GM19452 (cell line): ENCODE data around the gene ZNF460.
"Not testable (repeated sequence)": the region's sequence is repeated elsewhere in the genome, so short reads cannot be mapped to it uniquely, and the experiment has no call there.

ENCODE experiments used
- ATAC-seq: cut with Tn5 transposase; IDR thresholded peaks from one replicate; pipeline ENCODE4 v1.9.1; 2021; ENCODE audit not compliant: unreplicated experiment

ZNF460 gene

GRCh38 chr19:57280165-57280961 is at the start of gene ZNF460:
Gene ZNF460, plus strand, starts transcription at chr19:57280485. Its CDS starts 322 bp downstream, at chr19:57280807.
- ATAC-seq = peak; percentile 72

DNA sequence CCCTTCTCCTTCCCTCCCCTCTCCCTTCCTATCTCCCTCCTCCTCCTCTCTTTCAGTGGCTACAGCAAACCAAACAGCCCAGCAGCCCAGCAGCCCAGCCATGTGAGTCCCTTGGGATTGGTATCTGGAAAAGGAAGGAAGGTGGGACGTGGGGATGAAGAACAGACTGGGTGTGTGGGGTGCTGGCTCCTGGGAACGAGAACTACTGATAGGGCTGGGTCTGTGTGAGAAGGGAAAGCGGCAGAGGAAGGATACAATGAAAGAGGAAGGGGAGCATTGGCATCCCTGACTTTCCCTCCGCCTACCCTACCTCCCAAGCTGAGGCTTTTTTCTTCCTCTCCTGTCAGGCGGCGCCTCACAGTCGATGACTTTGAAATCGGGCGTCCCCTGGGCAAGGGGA is 48.6 kb upstream of the ZNF460 start:
- no peak for ATAC-seq

DNA sequence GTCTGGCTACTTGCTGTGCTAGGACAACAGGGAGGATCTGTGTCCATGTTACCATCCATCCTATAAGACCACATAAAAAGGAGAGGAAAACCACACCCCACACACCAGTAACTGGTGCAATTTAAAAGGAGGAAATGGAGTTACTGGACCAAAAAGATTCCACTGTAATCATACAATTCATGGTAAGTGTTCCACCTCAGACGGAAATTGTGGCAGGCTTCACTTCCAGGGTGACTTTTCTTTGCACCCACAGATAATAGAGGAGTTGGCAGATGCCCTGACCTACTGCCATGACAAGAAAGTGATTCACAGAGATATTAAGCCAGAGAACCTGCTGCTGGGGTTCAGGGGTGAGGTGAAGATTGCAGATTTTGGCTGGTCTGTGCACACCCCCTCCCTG is 47.1 kb upstream of the ZNF460 start:
- ATAC-seq = no peak

GRCh38 chr19:57239982-57240310 is 40.3 kb upstream of the ZNF460 start:
- ATAC-seq = no peak

GRCh38 chr19:57240311-57241090 is 39.8 kb upstream of the ZNF460 start, which contains the start of gene ZNF805:
Gene ZNF805, plus strand, starts transcription at chr19:57240632. Its CDS starts 260 bp downstream, at chr19:57240892.
- peak; percentile 92 for ATAC-seq

GRCh38 chr19:57241176-57241575 is 39.1 kb upstream of the ZNF460 start:
- ATAC-seq = no peak

DNA sequence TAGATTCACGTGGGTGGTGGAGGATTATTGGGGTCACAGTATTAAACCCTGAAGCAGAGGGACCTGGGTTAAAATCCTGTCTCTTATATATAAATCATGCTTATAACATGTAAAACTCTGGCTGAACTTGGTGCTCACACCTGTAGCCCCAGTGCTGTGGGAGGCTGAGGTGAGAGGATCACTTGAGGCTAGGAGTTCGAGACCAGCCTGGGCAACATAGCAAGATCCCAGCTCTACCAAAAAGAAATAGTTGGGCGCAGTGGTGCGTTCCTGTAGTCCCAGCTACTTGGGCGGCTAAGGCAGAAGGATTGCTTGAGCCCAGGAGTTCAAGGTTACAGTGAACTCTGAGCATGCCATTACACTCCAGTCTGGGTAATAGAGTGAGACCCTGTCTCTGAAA is 37.5 kb upstream of the ZNF460 start:
- no peak for ATAC-seq

- ATAC-seq = no peak
Observed at GRCh38 chr19:57244513-57244912, 35.8 kb upstream of the ZNF460 start.

DNA sequence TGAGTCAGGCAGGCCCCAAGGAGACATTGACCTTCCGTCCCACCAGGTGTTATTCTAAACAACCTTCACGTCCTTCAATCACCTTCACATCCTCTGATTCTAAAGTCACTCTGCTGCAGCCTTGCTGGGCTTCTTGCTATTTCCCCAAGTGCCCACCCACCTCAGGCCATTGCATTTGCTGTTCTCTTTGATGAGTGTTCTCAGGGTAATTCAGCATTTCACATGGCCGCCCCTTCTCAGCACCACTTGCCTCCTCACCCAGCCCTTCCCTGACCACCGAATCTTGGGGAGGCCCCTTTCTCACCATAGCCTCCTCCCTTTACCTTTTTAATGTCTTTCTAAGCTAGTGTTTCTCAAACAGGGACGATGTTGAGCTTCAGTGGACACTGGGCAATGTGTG is 35.2 kb upstream of the ZNF460 start:
- ATAC-seq = no peak

GRCh38 chr19:57245959-57246358 is 34.3 kb upstream of the ZNF460 start:
- no peak for ATAC-seq

- no peak for ATAC-seq
Observed at GRCh38 chr19:57248646-57249045, 31.6 kb upstream of the ZNF460 start.

DNA sequence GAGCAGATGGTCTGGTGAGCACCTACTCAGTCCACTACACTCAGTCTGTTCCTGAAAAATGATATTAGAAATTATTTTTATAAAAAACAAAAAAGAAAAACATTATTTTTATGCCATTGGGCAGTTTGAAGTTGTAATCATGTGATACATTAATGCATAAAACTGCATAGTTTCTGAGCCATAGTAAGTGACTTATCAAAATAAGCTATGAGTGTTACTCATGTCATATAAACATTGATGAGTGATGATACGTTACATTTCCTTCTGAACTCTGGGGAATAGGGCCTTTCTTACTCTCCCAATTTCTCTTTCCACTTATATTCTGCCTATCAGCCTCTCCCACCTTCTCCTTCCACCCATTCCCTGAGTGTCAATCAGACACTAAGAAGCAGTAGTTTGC is 31.0 kb upstream of the ZNF460 start:
- ATAC-seq = no peak

DNA sequence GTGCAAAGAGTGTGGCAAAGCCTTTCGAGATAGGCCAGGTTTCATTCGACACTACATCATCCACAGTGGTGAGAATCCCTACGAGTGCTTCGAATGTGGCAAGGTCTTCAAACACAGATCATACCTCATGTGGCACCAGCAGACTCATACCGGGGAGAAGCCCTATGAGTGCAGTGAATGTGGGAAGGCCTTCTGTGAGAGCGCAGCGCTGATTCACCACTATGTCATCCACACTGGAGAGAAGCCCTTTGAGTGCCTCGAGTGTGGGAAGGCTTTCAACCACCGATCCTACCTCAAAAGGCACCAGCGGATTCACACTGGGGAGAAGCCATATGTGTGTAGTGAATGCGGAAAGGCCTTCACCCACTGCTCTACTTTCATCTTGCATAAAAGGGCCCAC is 26.5 kb upstream of the ZNF460 start:
- ATAC-seq = not testable (repeated sequence)

DNA sequence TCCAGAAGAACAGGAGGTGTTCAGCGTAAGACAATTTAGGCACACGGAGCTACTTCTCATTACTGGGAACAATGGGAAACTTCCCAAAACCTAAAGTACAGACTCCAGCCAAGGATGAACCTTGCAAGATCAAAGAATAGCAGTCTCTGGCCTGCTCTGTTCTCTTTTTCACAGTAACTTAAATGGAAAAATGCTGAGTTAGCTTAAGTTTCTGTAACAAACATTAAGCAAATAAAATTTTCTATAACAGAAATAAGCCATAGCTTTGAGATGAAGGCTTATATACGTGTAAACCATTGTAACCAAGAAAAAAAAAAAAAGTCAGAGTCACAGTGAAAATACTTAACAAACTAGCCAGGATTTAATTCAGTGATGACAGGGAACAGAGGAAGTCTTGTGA is 18.2 kb upstream of the ZNF460 start:
- no peak for ATAC-seq

DNA sequence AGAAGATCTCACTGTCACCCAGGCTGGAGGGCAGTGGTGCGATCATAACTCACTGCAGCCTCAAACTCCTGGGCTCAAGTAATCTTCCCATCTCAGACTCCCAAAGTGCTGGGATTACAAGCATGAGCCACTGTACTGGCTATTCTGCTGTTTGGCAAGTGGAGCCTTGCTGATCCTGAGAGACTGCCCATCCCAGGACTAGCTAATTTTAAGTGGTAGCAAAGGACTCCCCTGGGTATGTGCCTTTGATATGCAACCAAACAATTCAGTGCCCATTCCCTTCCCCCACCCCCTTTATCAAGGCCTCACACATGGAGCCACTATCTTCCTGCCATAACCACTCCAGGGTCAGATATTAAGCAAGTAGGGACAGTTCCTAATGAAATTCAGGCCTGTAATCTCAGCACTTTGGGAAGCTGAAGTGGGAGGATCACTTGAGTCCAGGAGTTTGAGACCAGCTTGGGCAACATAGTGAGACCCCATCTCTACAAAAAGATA is 17.0 kb upstream of the ZNF460 start:
- no peak for ATAC-seq

DNA sequence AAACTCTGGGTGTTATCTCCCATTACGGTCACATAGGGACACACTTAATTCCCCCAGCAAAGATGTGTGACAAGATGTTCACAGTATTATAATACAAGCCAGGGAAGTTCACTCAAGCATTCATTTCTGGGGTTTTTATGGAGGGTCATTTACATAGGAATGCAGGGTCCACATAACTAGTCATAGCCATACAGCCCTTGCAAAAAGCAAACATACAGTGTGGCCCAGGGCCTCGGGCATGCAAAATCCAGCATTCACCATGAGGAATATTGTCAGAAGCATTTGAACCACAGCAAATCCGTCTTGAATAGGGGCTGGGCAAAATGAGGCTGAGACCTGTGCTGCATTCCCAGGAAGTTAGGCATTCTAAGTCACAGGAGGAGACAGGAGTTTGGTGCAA is 13.0 kb upstream of the ZNF460 start:
- ATAC-seq = no peak

- no peak for ATAC-seq
Observed at GRCh38 chr19:57269515-57270250, 10.6 kb upstream of the ZNF460 start.

DNA sequence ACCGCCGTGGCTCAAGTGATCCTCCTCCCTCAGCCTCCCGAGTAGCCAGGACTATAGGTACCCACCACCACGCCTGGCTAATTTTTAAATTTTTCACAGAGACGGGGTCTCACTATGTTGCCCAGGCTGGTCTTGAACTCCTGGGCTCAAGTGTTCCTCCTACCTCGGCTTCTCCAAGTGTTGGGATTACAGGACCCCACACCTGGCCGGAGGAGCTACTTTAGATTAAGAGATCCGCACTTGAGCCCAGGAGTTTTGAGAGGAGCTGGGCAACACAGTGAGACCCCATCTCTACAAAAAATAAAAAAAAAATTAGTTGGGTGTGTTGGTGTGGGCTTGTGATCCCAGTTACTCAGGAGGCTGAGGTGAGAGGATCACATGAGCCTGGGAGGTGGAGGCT is 9.0 kb upstream of the ZNF460 start:
- ATAC-seq = no peak

DNA sequence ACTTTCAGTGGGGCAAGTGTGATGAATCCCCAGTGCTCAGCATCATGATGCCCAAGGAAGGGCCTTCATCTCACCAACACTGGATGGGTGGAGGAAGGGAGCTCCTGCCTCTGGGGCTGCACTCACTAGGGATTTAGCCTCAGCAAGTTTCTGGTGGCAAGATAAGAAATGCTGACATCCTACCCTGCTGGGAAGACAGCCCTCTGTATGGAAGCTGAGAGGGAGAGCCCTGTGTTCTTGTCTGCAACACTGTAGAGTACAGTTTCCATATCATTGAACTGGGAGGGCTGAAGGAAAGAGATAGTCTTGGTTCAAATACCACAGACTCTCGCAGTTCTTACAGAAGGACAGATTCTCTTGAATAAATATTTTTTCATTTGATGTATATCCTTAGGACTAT is 7.3 kb upstream of the ZNF460 start:
- no peak for ATAC-seq

DNA sequence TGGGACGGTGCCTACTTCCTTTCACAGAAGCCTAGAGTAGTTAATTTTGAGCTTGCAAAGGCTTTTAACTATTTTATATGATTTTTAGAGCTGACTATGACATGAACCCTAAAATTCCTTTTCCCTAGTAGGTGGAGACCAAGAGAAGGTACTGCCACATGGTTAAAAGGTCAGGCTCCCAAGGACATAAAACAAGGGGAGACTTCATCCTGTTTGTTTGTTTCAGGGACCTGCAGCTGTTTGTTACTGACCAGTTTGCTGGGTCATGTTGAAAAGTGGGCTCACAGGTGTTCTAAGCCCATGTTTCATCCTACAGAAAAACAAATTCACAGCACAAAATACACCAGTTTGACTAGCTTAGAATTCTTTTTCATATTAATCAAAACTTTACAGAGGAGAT is 3.9 kb upstream of the ZNF460 start:
- ATAC-seq = no peak

GRCh38 chr19:57278481-57278880 is 1.8 kb upstream of the ZNF460 start:
- ATAC-seq = not testable (repeated sequence)
